EL (cell line): Measurements from ENCODE around the gene PPARD.
A peak's percentile ranks its signal among the peaks of the same experiment; 100 is the strongest.
"Not testable (repeated sequence)": the region's sequence is repeated elsewhere in the genome, so short reads cannot be mapped to it uniquely, and the experiment has no call there.

ENCODE experiments used
- DNase-seq: peaks from one replicate; pipeline ENCODE4 v3.0.0-alpha.2; 2016

PPARD gene

GRCh38 chr6:35388030-35388429 lies 45.7 kb downstream of the PPARD start:
- no peak for DNase-seq

DNA sequence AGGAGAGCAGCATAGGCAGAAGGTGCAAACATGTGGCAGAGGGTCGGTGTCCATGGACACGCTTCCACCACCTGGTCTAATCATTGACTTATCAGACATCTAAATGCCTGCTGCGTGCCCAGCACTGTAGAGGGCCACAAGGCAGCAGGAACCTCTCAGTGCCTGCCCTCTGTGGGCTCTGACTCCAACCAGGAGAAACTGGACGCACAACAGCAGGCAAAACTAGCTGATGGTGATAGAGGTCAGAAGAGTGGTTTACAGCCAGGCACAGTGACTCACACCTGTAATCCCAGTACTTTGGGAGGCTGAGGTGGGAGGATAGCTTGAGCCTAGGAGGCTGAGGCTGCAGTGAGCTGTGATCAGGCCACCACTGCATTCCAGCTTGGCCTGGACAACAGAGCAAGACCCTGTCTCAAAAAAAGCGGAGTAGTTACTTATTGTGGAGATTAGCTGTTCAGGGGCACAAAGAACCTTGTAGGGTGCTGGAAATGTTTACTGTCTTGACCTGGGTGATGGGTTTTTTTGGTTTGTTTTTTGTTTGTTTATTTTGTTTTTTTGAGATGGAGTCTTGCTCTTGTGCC lies 46.5 kb downstream of the PPARD start:
- DNase-seq: no peak

DNA sequence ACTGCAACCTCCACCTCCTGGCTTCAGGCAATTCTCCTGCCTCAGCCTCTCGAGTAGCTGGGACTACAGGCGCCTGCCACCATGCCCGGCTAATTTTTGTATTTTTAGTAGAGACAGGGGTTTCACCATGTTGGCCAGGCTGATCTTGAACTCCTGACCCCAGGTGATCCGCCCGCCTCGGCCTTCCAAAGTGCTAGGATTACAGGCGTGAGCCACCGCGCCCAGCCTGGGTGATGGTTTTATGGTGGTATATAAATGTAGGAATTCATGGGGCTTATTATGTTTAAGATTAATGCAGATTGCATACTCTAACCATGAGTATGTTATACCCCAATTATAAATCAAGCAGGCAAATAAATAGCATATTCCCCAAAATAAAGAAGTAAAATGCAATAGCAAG lies 47.0 kb downstream of the PPARD start:
- not testable (repeated sequence) for DNase-seq

GRCh38 chr6:35391240-35391968 lies 49.0 kb downstream of the PPARD start:
- DNase-seq: peak; percentile 97

GRCh38 chr6:35392111-35392702 lies 49.8 kb downstream of the PPARD start:
- DNase-seq: no peak

GRCh38 chr6:35392773-35393672 lies 50.7 kb downstream of the PPARD start:
- no peak for DNase-seq

DNA sequence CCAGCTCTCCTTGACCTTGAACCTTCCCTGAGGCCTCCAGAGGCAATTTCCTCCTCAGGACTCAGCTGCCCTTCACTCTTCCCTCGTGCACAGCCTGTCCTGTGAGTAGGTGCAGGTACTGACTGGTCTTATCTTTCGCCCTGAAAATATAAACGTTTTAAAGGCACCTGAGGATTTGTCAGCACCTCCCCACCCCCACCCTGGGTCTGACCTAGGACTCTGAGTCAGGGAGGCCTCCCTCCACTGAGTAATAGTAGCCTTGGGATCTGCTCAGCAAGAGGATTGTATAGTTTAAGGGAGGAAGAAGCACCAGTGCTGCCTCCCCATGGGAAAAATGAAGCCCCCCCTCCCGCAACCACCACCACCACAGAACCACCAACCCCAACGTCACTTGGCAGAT lies 54.6 kb downstream of the PPARD start:
- peak; percentile 45 for DNase-seq

DNA sequence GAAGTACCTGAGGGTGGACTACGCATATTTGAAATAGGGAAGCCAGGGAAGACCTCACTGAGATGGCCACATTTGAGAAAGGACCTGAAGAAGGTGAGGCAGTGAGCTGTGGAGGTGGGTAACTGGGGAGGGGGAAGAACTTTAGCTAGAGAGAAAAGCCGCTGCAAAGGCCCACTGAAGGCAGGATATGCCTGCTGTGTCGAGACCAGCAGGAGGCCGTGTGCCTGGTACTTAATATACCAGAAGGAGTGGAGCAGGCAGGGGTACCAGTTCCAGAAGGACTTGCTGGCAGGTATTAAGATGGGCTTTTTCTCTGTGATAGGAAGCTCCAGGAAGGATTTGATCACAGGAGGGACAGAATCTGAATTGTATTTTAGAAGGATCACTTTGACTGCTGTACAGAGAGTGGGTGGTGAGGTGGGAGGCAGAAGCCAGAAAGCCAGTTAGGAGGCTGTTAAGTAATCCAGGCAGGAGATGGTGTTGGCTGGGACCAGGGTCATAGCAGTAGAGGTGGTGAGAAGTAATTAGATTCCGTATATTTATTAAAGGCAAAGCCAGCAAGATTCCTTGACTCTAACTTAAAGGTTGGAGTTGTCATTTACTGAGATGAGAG lies 55.6 kb downstream of the PPARD start:
- DNase-seq: no peak

DNA sequence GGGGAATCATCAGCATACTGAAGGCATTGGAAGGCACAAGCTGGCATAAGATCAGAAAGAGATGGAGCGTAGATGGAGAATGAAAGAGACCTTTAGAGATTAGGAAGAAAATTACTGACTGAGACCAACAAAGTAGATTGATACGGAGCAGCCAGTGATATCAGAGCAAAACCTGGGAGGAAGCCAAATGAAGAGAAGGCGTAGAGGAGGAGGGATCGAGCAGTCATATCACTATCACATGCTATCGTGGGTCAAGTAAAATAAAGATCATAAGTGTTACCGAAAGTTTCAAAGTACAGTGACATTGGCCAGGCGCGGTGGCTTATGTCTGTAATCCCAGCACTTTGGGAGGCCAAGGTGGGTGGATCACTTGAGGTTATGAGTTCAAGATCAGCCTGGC lies 56.2 kb downstream of the PPARD start:
- DNase-seq: no peak

DNA sequence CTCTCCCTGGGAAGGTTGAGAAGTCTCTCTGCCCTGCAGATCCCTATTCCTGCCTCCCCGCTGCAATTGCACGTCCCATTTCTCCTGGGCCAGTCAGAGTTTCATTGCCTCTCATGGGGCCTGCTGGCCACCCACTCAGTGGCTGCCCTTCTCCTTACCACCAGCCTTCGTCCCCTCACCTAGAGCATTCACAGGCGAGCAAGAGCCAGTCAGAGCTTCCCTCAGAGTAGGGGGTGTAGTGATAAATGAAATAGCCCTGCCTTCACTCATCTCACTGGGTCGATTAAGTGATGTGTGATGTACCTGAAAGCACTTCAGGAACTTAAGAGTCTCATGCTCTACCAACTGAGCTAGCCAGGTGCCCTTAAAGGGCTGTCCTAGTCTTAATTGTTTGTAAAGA lies 57.8 kb downstream of the PPARD start:
- DNase-seq: no peak

DNA sequence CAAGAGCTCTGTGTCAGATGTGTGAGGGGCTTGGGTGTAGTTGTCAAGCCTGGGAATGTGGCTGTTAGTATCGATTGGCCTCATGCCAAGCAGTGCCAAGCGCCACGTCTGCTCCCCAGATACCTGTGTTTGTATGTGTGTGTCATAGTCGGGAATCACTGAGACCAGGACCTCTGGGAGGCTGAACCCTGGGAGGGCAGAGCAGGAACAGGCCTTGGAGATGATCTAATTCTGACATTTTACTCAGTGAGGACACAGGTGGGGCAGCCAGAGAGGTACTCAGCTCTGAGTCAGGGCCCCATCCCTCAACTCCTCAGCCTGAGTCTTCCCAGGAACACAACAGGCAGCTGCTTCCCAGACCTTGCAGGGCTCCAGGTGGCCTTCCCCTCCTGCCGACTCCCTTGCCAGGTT lies 58.5 kb downstream of the PPARD start:
- no peak for DNase-seq

DNA sequence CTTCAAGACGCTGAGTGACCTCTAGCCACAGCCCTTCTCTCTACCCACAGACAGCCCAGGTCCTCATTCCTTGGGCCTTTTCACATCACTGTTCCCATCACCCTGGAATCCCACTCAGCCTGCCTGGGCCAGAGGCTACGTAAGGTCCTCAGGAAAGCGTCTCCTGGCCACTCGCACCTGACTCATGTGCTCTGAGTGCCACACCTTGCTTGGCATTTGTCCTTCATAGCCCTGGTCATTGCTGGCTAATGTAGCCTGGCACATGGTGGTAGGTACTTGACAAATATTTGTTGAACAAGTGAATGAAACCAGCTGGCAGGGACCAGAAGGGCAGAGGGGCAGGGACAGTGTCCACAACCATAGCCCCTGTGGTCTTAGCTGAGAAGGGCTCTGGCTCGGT lies 59.2 kb downstream of the PPARD start:
- no peak for DNase-seq

DNA sequence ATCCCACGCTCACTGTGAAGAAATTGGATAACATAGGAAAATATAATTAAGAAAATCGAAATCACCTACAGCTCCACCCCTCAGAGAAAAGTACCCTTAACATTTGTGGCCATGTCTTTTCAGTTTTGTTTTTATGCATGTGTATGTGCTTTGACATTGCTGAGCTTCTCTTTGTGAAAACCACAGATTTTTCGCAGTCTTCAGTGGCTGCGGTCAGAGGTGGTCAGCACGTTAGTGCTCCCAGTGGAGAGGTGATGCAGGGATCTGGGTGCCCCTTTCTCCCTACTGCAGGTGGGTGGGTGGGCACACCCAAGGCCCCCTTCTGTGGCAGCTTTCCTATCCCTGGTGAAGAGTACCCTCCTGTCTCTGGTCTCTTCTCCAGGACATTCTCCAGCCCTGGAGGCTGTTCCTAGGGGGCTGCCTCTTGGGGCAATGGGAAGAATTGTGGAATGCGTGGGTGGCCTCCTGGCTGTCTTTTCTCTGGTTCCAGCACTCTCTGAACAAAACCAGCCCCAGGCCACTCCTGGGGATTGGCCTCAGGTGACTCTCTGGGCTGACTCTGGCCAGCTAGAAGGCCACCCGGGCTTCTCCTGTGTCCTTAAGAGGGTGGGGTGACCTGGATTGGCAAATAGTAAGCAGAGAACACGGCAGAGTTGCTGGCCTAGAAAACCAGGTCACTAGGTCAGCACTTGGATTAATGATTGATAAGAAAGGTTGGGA lies 59.9 kb downstream of the PPARD start:
- DNase-seq: no peak

DNA sequence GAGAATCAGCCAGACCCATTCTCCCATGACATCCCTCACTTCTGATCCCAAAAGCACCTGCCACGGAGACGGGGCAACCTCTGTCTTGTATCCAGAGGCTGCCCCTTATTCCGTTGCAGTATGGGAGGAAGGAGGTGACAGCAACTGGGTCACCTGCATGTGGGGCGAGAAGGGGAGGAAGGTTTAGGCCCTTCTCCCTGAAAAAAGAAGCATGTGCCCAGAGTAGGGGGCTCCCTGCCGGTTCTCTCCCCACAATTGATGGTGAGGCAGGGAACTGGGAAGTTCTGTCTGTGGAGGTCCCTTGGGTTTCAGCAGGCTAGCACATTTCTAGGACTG lies 60.5 kb downstream of the PPARD start:
- DNase-seq: no peak

DNA sequence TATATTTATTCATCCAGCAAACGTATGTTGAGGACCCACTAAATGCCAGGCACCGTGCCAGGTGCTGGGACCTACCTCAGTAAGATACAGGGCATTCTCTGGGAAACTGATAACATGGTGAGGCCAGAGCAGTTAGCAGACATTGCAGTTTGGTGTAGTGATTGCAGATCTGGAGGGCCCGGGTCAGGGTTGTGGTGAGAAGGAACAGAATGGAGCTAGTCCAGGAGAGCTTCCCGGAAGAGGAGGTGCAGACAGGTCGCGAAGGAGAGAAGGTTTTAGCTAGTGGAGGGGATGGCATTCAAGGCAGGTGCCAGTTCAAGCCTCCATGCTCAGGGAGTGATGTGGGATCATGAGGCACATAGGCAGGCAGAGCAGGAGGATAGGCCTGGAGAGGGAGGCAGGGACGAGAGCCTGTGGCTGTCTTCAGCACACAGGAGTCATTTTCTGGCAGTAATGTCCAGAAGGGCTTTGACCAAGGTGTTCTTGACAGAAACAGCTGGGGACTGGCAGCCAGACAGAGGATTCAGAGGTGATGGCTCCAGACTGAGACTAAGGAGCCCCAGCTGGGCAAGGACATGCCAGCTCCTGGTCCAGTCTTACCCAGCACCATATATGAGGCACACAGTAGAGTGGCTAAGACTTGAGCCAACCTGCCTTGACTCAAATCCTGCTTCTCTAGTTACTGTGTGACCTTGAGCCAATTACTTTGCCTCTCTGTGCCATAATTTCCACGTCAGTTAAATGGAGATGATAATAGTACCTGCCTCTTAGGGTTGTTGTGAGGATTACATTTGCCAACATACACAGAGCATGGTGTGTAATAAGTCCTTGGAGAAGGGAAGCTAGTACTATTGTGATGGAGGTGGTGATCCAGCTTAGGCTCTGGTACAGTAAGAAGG lies 61.4 kb downstream of the PPARD start:
- DNase-seq: no peak

GRCh38 chr6:35406711-35407485 lies 64.5 kb downstream of the PPARD start:
- no peak for DNase-seq

DNA sequence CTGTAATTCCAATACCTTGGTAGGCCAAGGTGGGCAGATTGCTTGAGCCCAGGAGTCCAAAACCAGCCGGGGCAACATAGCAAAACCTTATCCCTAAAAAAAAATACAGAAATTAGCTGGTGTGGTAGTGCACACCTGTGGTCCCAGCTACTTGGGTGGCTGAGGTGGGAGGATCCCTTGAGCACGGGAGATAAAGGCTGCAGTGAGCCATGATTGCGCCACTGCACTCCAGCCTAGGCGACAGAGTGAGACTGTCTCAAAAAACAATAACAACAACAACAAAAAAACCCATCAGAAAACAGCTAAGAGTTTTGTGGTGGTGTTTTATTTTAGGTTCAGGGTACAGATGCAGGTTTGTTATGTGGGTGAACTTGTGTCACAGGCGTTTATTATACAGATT lies 66.9 kb downstream of the PPARD start:
- DNase-seq: no peak

- DNase-seq: no peak
Observed at GRCh38 chr6:35410131-35410530, 67.8 kb downstream of the PPARD start.

DNA sequence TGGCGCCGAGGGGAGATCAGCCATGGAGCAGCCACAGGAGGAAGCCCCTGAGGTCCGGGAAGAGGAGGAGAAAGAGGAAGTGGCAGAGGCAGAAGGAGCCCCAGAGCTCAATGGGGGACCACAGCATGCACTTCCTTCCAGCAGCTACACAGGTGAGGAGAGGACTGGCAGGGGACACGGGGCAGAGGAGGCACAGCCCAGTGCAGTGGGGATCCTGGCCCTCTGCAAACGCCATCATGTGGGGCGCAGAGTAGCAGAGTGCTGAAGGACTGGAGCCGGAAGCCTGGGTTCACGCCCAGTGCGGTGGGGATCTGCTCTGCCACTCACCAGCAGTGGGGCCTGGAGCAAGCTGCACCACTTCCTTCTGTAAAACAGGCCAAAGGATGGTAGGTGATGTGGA lies 68.7 kb downstream of the PPARD start:
- no peak for DNase-seq

DNA sequence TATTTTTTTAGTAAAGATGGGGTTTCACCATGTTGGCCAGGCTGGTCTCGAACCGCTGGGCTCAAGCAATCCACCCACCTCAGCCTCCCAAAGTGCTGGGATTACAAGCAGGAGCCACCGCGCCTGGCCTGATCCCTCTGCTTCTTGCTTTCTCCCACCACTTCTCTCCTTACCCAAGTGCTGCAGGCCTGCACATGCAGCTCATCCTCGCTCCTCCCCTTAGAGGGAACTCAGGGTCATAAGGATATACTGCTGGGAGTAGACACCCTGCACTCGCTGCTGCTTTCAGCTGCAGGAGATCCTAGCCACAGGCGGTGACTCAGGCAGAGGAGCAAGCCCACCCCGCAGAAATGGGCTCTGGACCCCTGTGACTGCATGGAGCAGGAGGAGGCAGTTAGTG lies 69.7 kb downstream of the PPARD start:
- DNase-seq: no peak

DNA sequence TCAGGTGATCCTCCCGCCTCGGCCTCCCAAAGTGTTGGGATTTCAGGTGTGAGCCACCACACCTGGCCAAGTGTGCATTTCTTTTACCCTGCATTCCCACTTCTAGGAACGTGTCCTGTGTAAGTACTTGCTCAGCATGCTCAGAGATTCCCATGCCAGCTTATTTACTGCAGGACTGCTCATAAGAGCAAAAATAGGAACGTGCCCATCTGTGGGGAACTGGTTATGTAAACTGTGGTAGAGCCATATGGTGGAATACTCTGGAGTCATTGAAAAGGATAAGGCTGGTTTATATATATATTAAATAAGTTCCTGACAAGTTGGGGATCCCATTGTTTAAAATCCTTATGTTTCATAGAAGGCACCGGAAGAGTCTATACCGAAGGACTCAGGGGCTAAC lies 71.6 kb downstream of the PPARD start:
- no peak for DNase-seq
